ENCODE data around the gene ARHGAP26.
A peak's percentile ranks its signal among the peaks of the same experiment; 100 is the strongest.

Gene ARHGAP26

GRCh38 chr5:142813220-142813619 is 43.0 kb downstream of the ARHGAP26 start:
- no peak for TF ChIP-seq JUND (IDR thresholded peaks at IDR 0.05; ENCODE audit: low read depth)
- DNase-seq (ENCODE audit: low read depth in 1 of 2, low spot score in 1 of 2), result no peak
- in situ Hi-C loops (cut with HindIII; ENCODE audit: low pct_unique_long_range_greater_than_20kb, low sequenced_read_pairs), result no loop called here

- TF ChIP-seq JUND (IDR thresholded peaks at IDR 0.05; ENCODE audit: low read depth), result no peak
- peak in 1 of 2 experiments; percentile 46 for DNase-seq (ENCODE audit: low read depth in 1 of 2, low spot score in 1 of 2)
- in situ Hi-C loops (cut with HindIII; ENCODE audit: low pct_unique_long_range_greater_than_20kb, low sequenced_read_pairs), result no loop called here
Measured at GRCh38 chr5:142814122-142814521, 43.9 kb downstream of the ARHGAP26 start.

GRCh38 chr5:142815469-142815868 is 45.3 kb downstream of the ARHGAP26 start:
- no peak for TF ChIP-seq JUND (IDR thresholded peaks at IDR 0.05; ENCODE audit: low read depth)
- DNase-seq (ENCODE audit: low read depth in 1 of 2, low spot score in 1 of 2), result no peak
- in situ Hi-C loops (cut with HindIII; ENCODE audit: low pct_unique_long_range_greater_than_20kb, low sequenced_read_pairs), result no loop called here

- in situ Hi-C loops (cut with HindIII; ENCODE audit: low pct_unique_long_range_greater_than_20kb, low sequenced_read_pairs), result no loop called here
- DNase-seq (ENCODE audit: low read depth in 1 of 2, low spot score in 1 of 2), result peak in 1 of 2 experiments; percentile 26
Measured at GRCh38 chr5:142816531-142817430, 46.6 kb downstream of the ARHGAP26 start.

GRCh38 chr5:142817949-142818431 is 47.8 kb downstream of the ARHGAP26 start:
- DNase-seq (ENCODE audit: low read depth in 1 of 2, low spot score in 1 of 2), result no peak
- TF ChIP-seq JUND (IDR thresholded peaks at IDR 0.05; ENCODE audit: low read depth), result no peak
- in situ Hi-C loops (cut with HindIII; ENCODE audit: low pct_unique_long_range_greater_than_20kb, low sequenced_read_pairs), result no loop called here

More at GRCh38 chr5:142816531-142817430, 46.6 kb downstream of the ARHGAP26 start:
- TF ChIP-seq JUND (IDR thresholded peaks at IDR 0.05; ENCODE audit: low read depth), result no peak

- no peak for DNase-seq (ENCODE audit: low read depth in 1 of 2, low spot score in 1 of 2)
- TF ChIP-seq JUND (IDR thresholded peaks at IDR 0.05; ENCODE audit: low read depth), result no peak
- in situ Hi-C loops (cut with HindIII; ENCODE audit: low pct_unique_long_range_greater_than_20kb, low sequenced_read_pairs), result no loop called here
Measured at GRCh38 chr5:142819292-142819691, 49.1 kb downstream of the ARHGAP26 start.

GRCh38 chr5:142819825-142820224 is 49.6 kb downstream of the ARHGAP26 start:
- no peak for DNase-seq (ENCODE audit: low read depth in 1 of 2, low spot score in 1 of 2)
- in situ Hi-C loops (cut with HindIII; ENCODE audit: low pct_unique_long_range_greater_than_20kb, low sequenced_read_pairs), result no loop called here
- no peak for TF ChIP-seq JUND (IDR thresholded peaks at IDR 0.05; ENCODE audit: low read depth)

GRCh38 chr5:142820447-142820846 is 50.3 kb downstream of the ARHGAP26 start:
- in situ Hi-C loops (cut with HindIII; ENCODE audit: low pct_unique_long_range_greater_than_20kb, low sequenced_read_pairs), result no loop called here
- TF ChIP-seq JUND (IDR thresholded peaks at IDR 0.05; ENCODE audit: low read depth), result no peak
- no peak for DNase-seq (ENCODE audit: low read depth in 1 of 2, low spot score in 1 of 2)

- TF ChIP-seq JUND (IDR thresholded peaks at IDR 0.05; ENCODE audit: low read depth), result no peak
- no peak for DNase-seq (ENCODE audit: low read depth in 1 of 2, low spot score in 1 of 2)
- in situ Hi-C loops (cut with HindIII; ENCODE audit: low pct_unique_long_range_greater_than_20kb, low sequenced_read_pairs), result no loop called here
Measured at GRCh38 chr5:142821034-142821732, 51.0 kb downstream of the ARHGAP26 start.

GRCh38 chr5:142821733-142822487 is 51.7 kb downstream of the ARHGAP26 start:
- no peak for DNase-seq (ENCODE audit: low read depth in 1 of 2, low spot score in 1 of 2)
- no peak for TF ChIP-seq JUND (IDR thresholded peaks at IDR 0.05; ENCODE audit: low read depth)
- in situ Hi-C loops (cut with HindIII; ENCODE audit: low pct_unique_long_range_greater_than_20kb, low sequenced_read_pairs), result no loop called here

GRCh38 chr5:142823126-142823525 is 52.9 kb downstream of the ARHGAP26 start:
- no peak for TF ChIP-seq JUND (IDR thresholded peaks at IDR 0.05; ENCODE audit: low read depth)
- in situ Hi-C loops (cut with HindIII; ENCODE audit: low pct_unique_long_range_greater_than_20kb, low sequenced_read_pairs), result no loop called here
- DNase-seq (ENCODE audit: low read depth in 1 of 2, low spot score in 1 of 2), result no peak

GRCh38 chr5:142823806-142824205 is 53.6 kb downstream of the ARHGAP26 start:
- DNase-seq (ENCODE audit: low read depth in 1 of 2, low spot score in 1 of 2), result no peak
- TF ChIP-seq JUND (IDR thresholded peaks at IDR 0.05; ENCODE audit: low read depth), result no peak
- in situ Hi-C loops (cut with HindIII; ENCODE audit: low pct_unique_long_range_greater_than_20kb, low sequenced_read_pairs), result no loop called here

Data from T47D (cell line).